Measurements from ENCODE around the gene FBXO10. TPM values are rescaled to one million over a fixed set of nuclear protein-coding genes. Genes with fewer than 3 reads are reported as not detected.

Gene FBXO10
- total and polyA plus RNA-seq, 10 of the 15 experiments (the other 5 are each of a cell fraction or from before 2014, with no cell fraction given): 1.6 to 17.2 (median 9.6) TPM

GRCh38 chr9:37520641-37521040 is 55.5 kb downstream of the FBXO10 start:
- FAIRE-seq (no peak), ATAC-seq (no peak), DNase-seq (ENCODE audit: low read depth, low spot score) (no peak)
- Histone ChIP-seq H3K9ac (ENCODE audit: control insufficient read depth, insufficient read depth, low read length) (no peak overlapping the region), H3K79me2 (ENCODE audit: control insufficient read depth, insufficient read depth, low read length) (no peaks in the 10 kb centered on the region), H3K27me3 (replicated peaks in 1 of 2; ENCODE audit: control insufficient read depth in 2 of 2, insufficient read depth in 2 of 2, low read length in 1 of 2) (no peaks in the 10 kb centered on the region), H3K4me3 (no peak overlapping the region), H3K4me1 (ENCODE audit: control insufficient read depth, insufficient read depth, low read length) (no peaks in the 10 kb centered on the region), H3K4me2 (ENCODE audit: control insufficient read depth, insufficient read depth) (no peak overlapping the region), H3K9me3 (replicated peaks; ENCODE audit: control insufficient read depth, insufficient read depth, low read length) (no peaks in the 10 kb centered on the region), H3K36me3 (ENCODE audit: control insufficient read depth in 2 of 2, insufficient read depth in 2 of 2, low read length in 1 of 2) (peaks cover 1 to 5% of the 10 kb centered on the region in 2 experiments; a peak in 2 of 4 replicates), H3K27ac (ENCODE audit: control insufficient read depth, insufficient read depth) (no peak overlapping the region), H2AFZ (ENCODE audit: control insufficient read depth, low read depth, low read length) (no peak overlapping the region), H4K20me1 (ENCODE audit: control insufficient read depth, insufficient read depth) (no peaks in the 10 kb centered on the region)
- WGBS (ENCODE audit: insufficient coverage, insufficient replicate concordance, low lambda C conversion rate, missing lambda C conversion rate): 74% methylated on average over 3 of the region's 3 CpGs
- in situ Hi-C loops (cut with MboI): no loop called here
- TF ChIP-seq HDGF (IDR thresholded peaks at IDR 0.05) (no peak), EED (IDR thresholded peaks at IDR 0.05; ENCODE audit: low read depth) (no peak), RCOR1 (conservative IDR thresholded peaks at IDR 0.05; ENCODE audit: low read depth, low read length) (no peak), BHLHE40 (IDR thresholded peaks at IDR 0.05; ENCODE audit: borderline replicate concordance in 1 of 2, low read depth in 2 of 2, low read length in 1 of 2) (no peak), YY1 (IDR thresholded peaks at IDR 0.05; ENCODE audit: low read depth, low read length) (no peak), GATAD2B (conservative IDR thresholded peaks at IDR 0.05; ENCODE audit: low read depth) (no peak), ZBED1 (IDR thresholded peaks at IDR 0.05; ENCODE audit: borderline replicate concordance) (no peak), ESRRA (IDR thresholded peaks at IDR 0.05; ENCODE audit: low read length) (no peak), RB1 (IDR thresholded peaks at IDR 0.05; ENCODE audit: borderline replicate concordance) (no peak), PBX3 (IDR thresholded peaks at IDR 0.05; ENCODE audit: insufficient replicate concordance, low read depth, low read length) (no peak), CBX5 (IDR thresholded peaks at IDR 0.05; ENCODE audit: low read depth) (no peak), ZBTB11 (CRISPR knock-in tag; IDR thresholded peaks at IDR 0.05) (no peak), BMI1 (IDR thresholded peaks at IDR 0.05; ENCODE audit: borderline replicate concordance) (no peak), WRNIP1 (IDR thresholded peaks at IDR 0.05; ENCODE audit: borderline replicate concordance, low read depth, low read length) (no peak), SRF (IDR thresholded peaks at IDR 0.05; ENCODE audit: low read depth in 2 of 2, low read length in 2 of 2) (no peak), CHD1 (IDR thresholded peaks at IDR 0.05; ENCODE audit: low read depth, low read length) (no peak), TCF3 (IDR thresholded peaks at IDR 0.05; ENCODE audit: borderline replicate concordance, insufficient read depth, low read depth, low read length) (no peak), STAT3 (IDR thresholded peaks at IDR 0.05; ENCODE audit: low read depth, low read length) (no peak)
- SMC1A ChIA-PET (ENCODE audit: uncharacterized antibody, unreplicated experiment): interaction anchor here (1.0 kb wide), 1 partner anchor 13 kb away, joined by 3 read pairs; no protein-coding TSS in a partner anchor
- RAD21 ChIA-PET (ENCODE audit: unreplicated experiment): no interaction called here
- intact Hi-C loops (cut with micrococcal nuclease; ENCODE audit: unreplicated experiment): no loop called here
- CTCF ChIA-PET: interaction anchor here (1.0 kb wide), 1 partner anchor 59 kb away, joined by 3 read pairs; no protein-coding TSS in a partner anchor
- BruUV-seq (replicated peaks): no TSS peak
- POLR2A ChIA-PET: no interaction called here
